GM21723 (cell line): Measurements from ENCODE around the gene F2.
"Not testable (repeated sequence)": the region's sequence is repeated elsewhere in the genome, so short reads cannot be mapped to it uniquely, and the experiment has no call there.

Experiments
- ATAC-seq: cut with Tn5 transposase; IDR thresholded peaks from one replicate; pipeline ENCODE4 v1.9.1; 2021; ENCODE audit warnings: mild to moderate bottlenecking, moderate library complexity; ENCODE audit not compliant: unreplicated experiment

F2 gene

GRCh38 chr11:46711303-46711702, 7.7 kb upstream of the F2 start:
- no peak for ATAC-seq

GRCh38 chr11:46712874-46713576, 6.0 kb upstream of the F2 start:
- no peak for ATAC-seq

GRCh38 chr11:46717825-46718154, 1.2 kb upstream of the F2 start:
- not testable (repeated sequence) for ATAC-seq

DNA sequence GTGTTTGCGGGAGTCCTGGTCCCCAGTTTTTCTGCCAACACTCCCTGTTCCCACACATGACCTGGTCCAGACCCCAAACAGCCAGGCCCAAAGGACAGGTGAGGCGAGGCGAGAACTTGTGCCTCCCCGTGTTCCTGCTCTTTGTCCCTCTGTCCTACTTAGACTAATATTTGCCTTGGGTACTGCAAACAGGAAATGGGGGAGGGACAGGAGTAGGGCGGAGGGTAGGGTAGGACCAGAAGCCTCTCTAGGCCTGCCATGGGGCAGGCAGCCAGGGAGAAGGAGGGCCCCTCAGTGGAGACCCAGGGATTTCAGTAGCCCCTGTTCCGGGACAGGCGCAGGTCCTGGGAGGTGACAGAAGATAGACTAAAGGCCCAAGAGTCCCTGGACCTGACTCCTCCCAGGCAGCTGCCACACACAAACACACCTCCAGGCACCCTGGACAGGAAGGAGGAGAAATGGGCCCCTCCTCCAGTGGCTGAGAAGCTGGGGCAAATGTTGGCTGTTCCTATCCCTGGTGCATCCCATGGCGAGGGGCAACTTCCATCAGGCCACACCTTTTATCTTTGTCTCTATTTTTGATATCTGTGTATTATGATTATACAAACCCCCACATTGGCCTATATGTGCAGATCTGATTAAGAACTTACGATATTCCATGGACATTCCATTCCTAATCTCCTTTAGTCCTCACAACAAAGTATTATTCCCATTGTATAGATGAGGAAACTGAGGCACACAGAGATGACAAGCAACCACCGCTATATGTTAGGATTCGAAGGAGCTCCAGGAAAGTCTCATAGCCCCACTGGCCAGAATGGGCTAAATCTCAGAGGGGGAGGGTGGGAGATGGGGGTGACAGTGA, 626 bp upstream of the F2 start:
- no peak for ATAC-seq

GRCh38 chr11:46719543-46720218, 668 bp downstream of the F2 start:
- no peak for ATAC-seq

DNA sequence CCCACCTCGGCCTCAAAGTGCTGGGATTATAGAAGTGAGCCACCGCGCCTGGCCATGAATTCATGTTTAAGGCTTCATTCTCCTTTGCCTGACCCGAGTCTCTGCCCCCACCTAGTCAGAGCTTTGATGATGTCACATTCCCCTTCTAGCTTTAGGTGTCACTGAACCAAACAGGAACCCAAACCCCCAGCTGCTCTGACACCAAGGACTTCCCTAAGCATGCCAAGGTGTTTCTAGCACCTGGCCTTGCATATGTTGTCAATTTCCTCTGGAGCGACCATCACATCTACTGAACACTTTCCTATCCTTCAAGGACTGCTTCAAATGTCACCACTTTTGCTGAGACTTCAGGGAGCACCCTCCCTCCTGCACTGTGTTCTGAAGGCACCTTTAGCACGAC, 2.3 kb downstream of the F2 start:
- no peak for ATAC-seq

- no peak for ATAC-seq
Measured at GRCh38 chr11:46722566-46723358, 3.7 kb downstream of the F2 start.

- no peak for ATAC-seq
Measured at GRCh38 chr11:46723359-46723680, 4.3 kb downstream of the F2 start.

- no peak for ATAC-seq
Measured at GRCh38 chr11:46724088-46724487, 5.1 kb downstream of the F2 start.

- no peak for ATAC-seq
Measured at GRCh38 chr11:46725338-46726205, 6.6 kb downstream of the F2 start.

DNA sequence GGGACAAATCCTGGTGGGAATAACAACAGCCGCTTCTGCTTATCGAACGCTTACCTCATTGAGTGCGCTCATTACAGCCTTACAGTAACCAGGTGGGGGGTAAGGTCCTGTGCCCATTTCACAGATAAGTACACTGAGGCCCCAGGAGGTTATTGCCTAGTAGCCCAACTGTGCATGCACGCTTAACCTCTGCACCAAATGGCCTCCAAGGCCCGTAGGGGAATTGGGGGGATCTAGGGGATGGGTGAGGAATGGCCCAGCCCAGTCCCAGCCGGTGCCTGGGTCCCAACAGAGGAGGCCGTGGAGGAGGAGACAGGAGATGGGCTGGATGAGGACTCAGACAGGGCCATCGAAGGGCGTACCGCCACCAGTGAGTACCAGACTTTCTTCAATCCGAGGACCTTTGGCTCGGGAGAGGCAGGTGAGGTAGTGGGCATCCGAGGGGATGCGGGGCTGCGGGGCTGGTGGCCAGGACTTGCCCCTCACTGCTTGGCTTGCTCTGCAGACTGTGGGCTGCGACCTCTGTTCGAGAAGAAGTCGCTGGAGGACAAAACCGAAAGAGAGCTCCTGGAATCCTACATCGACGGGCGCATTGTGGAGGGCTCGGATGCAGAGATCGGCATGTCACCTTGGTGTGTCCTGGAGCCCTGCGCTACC, 7.3 kb downstream of the F2 start:
- no peak for ATAC-seq

DNA sequence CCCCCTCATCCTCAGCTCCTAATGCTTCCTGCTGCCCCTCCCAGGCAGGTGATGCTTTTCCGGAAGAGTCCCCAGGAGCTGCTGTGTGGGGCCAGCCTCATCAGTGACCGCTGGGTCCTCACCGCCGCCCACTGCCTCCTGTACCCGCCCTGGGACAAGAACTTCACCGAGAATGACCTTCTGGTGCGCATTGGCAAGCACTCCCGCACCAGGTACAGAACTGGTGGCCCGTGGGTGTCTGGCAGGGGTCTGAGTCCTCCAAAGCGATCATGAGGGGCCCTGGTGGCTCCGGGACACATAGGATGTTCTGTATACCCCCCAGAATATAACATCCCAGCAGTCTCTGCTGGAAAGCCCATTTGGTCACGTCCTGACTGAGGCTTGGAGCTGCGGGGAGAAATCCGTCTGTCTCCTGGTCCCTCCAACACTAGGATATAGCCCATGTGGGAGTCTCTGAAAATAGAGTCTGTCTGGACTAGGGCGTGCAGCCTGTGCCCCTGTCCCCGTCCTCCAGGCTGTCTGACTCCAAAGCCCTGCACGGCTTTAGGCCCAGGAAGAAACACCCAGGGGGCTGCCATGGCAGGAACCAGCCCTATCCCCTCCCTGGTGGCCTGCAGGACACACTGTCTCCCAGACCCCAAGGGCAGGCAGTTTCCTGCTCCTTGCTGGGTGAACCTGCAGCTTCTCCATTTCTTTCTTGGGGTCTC, 9.1 kb downstream of the F2 start:
- no peak for ATAC-seq

GRCh38 chr11:46728659-46729040, 9.6 kb downstream of the F2 start:
- ATAC-seq: no peak

- ATAC-seq: no peak
Measured at GRCh38 chr11:46729110-46730027, 10.4 kb downstream of the F2 start.

- ATAC-seq: no peak
Measured at GRCh38 chr11:46731545-46731944, 12.5 kb downstream of the F2 start.

- no peak for ATAC-seq
Measured at GRCh38 chr11:46733234-46733633, 14.2 kb downstream of the F2 start.

DNA sequence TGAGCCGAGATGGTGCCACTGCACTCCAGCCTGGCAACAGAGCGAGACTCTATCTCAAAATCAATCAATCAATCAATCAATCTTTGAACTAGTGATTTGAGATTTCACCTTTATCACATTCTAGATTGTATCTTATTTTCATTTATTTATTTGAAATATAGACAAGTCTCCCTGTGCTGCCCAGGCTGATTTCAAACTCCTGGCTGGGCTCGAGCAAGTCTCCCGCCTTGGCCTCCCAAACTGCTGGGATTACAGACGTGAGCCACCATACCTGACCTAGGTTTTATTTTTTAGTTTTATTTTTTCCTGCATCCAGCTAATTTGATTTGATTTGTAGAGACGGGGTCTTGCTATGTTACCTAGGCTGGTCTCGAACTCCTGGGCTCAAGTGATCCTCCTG, 17.1 kb downstream of the F2 start:
- ATAC-seq: no peak

GRCh38 chr11:46736615-46737014, 17.6 kb downstream of the F2 start:
- no peak for ATAC-seq
